Neural cell (in vitro differentiated cells): ENCODE data around the gene LIG1. TPM values are rescaled to one million over a fixed set of nuclear protein-coding genes. Genes with fewer than 3 reads are reported as not detected.

Experiments
- H2AFZ ChIP-seq: fragments of 200-600, 300-800 bp; sonication (generic), shearing (Covaris generic); 2 replicates; pipeline ENCODE4 v1.6.0; 2014; ENCODE audit warnings: low read depth, mild to moderate bottlenecking, antibody characterized with exemption, low read length, moderate library complexity
- H3F3A ChIP-seq: fragments of 200-600 bp; shearing (Covaris generic); 2 replicates; pipeline ENCODE4 v1.6.1; 2016; ENCODE audit warnings: mild to moderate bottlenecking, moderate library complexity, mixed read lengths, antibody characterized with exemption, low read length; ENCODE audit not compliant: insufficient read depth, poor library complexity, severe bottlenecking
- H3K27ac ChIP-seq: fragments of 200-600, 300-800 bp; sonication (generic), shearing (Covaris generic); 2 replicates; pipeline ENCODE4 v1.5.1; 2014; ENCODE audit warnings: mild to moderate bottlenecking, low read length, moderate library complexity
- H3K27me3 ChIP-seq: fragments of 300-800, 200-600 bp; sonication (generic), shearing (Covaris generic); 2 replicates; pipeline ENCODE4 v1.6.0; 2014; ENCODE audit warnings: mild to moderate bottlenecking, low read depth, low read length, moderate library complexity; ENCODE audit not compliant: insufficient read depth
- H3K36me3 ChIP-seq: fragments of 300-800, 200-600 bp; sonication (generic), shearing (Covaris generic); 2 replicates; pipeline ENCODE4 v1.5.1; 2014; ENCODE audit warnings: mild to moderate bottlenecking, antibody characterized with exemption, low read length, moderate library complexity; ENCODE audit not compliant: insufficient read depth
- H3K4me2 ChIP-seq: fragments of 300-800, 200-600 bp; sonication (generic), shearing (Covaris generic); 2 replicates; pipeline ENCODE4 v1.6.0; 2014; ENCODE audit warnings: mild to moderate bottlenecking, low read length
- H3K4me3 ChIP-seq: fragments of 300-800, 200-600 bp; sonication (generic), shearing (Covaris generic); 2 replicates; pipeline ENCODE4 v1.5.1; 2014; ENCODE audit warnings: mild to moderate bottlenecking, low read length, moderate library complexity
- H3K79me2 ChIP-seq: fragments of 200-600 bp; shearing (Covaris generic); replicated peaks from 2 replicates; pipeline ENCODE4 v1.6.0; 2014; ENCODE audit warnings: mild to moderate bottlenecking, low read length, moderate library complexity; ENCODE audit not compliant: insufficient read depth
- H3K9ac ChIP-seq: fragments of 300-800, 200-600 bp; sonication (generic), shearing (Covaris generic); 2 replicates; pipeline ENCODE4 v1.6.1; 2016; ENCODE audit warnings: mild to moderate bottlenecking, low read length, mixed read lengths
- H3K9me2 ChIP-seq: fragments of 200-600 bp; shearing (Covaris generic); 2 replicates; pipeline ENCODE4 v1.6.1; 2016; ENCODE audit warnings: mild to moderate bottlenecking, low read length, mixed read lengths; ENCODE audit not compliant: insufficient read depth
- H3K9me3 ChIP-seq: fragments of 200-600, 300-800 bp; sonication (generic), shearing (Covaris generic); 2 replicates; pipeline ENCODE4 v1.6.1; 2016; ENCODE audit warnings: mild to moderate bottlenecking, mixed run types, low read length, moderate library complexity, mixed read lengths
- H4K20me1 ChIP-seq: fragments of 200-600 bp; shearing (Covaris generic); 2 replicates; pipeline ENCODE4 v1.6.1; 2016; ENCODE audit warnings: mild to moderate bottlenecking, mixed run types; ENCODE audit not compliant: insufficient read depth
- CTCF ChIP-seq: fragments of 450-650 bp; IDR thresholded peaks from 2 replicates; pipeline ENCODE4 v1.5.1; 2014; ENCODE audit warnings: antibody characterized with exemption, mild to moderate bottlenecking, moderate library complexity; ENCODE audit not compliant: poor library complexity, severe bottlenecking
- EP300 ChIP-seq: fragments of 450-650 bp; conservative IDR thresholded peaks from 2 replicates; pipeline ENCODE4 v1.6.1; 2014; ENCODE audit warnings: antibody characterized with exemption, mild to moderate bottlenecking, moderate library complexity; ENCODE audit not compliant: poor library complexity, severe bottlenecking
- EZH2 ChIP-seq: fragments of 200-600, 300-800 bp; shearing (Covaris generic), sonication (generic); IDR thresholded peaks from 2 replicates; pipeline ENCODE4 v1.6.1; 2014; ENCODE audit warnings: antibody characterized with exemption, low read length, borderline replicate concordance, mild to moderate bottlenecking; ENCODE audit not compliant: insufficient read depth, poor library complexity, severe bottlenecking
- MXI1 ChIP-seq: fragments of 450-650 bp; conservative IDR thresholded peaks from 2 replicates; pipeline ENCODE4 v1.6.1; 2014; ENCODE audit warnings: antibody characterized with exemption, mild to moderate bottlenecking; ENCODE audit not compliant: poor library complexity, severe bottlenecking
- POLR2AphosphoS5 ChIP-seq: IDR thresholded peaks from 2 replicates; pipeline ENCODE4 v1.6.1; 2012
- RAD21 ChIP-seq: fragments of 450-650 bp; conservative IDR thresholded peaks from 2 replicates; pipeline ENCODE4 v1.6.1; 2014; ENCODE audit warnings: antibody characterized with exemption, mild to moderate bottlenecking, moderate library complexity
- REST ChIP-seq: IDR thresholded peaks from 2 replicates; pipeline ENCODE4 v1.6.1; 2012; ENCODE audit warnings: borderline replicate concordance
- SMC3 ChIP-seq: fragments of 450-650 bp; conservative IDR thresholded peaks from 2 replicates; pipeline ENCODE4 v1.6.1; 2014; ENCODE audit warnings: antibody characterized with exemption, mild to moderate bottlenecking, moderate library complexity; ENCODE audit not compliant: poor library complexity
- TAF1 ChIP-seq: IDR thresholded peaks from 2 replicates; pipeline ENCODE4 v1.6.1; 2012; ENCODE audit warnings: low read depth
- polyA plus RNA-seq: library from polyadenylated mRNA; depleted of rRNA; stranded (reverse); fragments of >200 nt; gene quantifications from 2 replicates; pipeline ENCODE4 v1.2.3, GENCODE V29; 2014

Gene LIG1
- polyA plus RNA-seq, 1 donor from 2014 or later = 33.9 TPM

DNA sequence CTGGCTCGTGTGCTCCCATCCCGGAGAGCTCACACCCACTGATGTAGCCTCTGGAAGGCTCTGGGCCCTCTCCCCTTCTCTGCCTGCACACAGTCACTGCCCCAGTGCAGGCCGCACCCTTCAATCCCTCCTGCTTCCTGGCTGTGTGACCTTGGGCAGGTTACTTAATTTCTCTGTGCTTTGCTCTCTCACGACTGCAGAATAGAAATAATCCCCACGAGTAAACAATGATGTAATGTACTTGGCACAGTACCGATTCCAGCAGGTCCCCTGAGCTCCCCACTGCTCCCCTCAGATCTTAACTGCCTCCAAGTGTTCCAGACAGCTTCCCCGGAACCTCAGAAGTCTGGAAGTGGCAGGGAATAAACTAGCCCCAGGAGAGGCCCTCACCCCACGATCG lies 16.1 kb downstream of the LIG1 start:
- TF ChIP-seq TAF1 (no peak), RAD21 (no peak), EZH2 (no peak), POLR2AphosphoS5 (no peak), EP300 (no peak), SMC3 (no peak), REST (no peak), MXI1 (no peak), CTCF (no peak)
- Histone ChIP-seq H3K27me3 (no peaks in the 10 kb centered on the region), H3K36me3 (no peaks in the 10 kb centered on the region), H3K9ac (no peak overlapping the region), H3K4me3 (no peak overlapping the region), H3K4me2 (no peak overlapping the region), H3K27ac (no peak overlapping the region), H2AFZ (no peak overlapping the region), H4K20me1 (no peaks in the 10 kb centered on the region), H3K79me2 (no peaks in the 10 kb centered on the region), H3K9me3 (no peaks in the 10 kb centered on the region), H3F3A (no peaks in the 10 kb centered on the region), H3K9me2 (no peaks in the 10 kb centered on the region)

GRCh38 chr19:48152551-48152950 lies 17.6 kb downstream of the LIG1 start:
- Histone ChIP-seq H3K27ac (no peak overlapping the region), H3K4me3 (no peak overlapping the region), H3K27me3 (no peaks in the 10 kb centered on the region), H3K9ac (no peak overlapping the region), H3K79me2 (no peaks in the 10 kb centered on the region), H3K4me2 (no peak overlapping the region), H4K20me1 (no peaks in the 10 kb centered on the region), H3K36me3 (no peaks in the 10 kb centered on the region), H3K9me2 (no peaks in the 10 kb centered on the region), H3F3A (no peaks in the 10 kb centered on the region), H3K9me3 (no peaks in the 10 kb centered on the region), H2AFZ (no peak overlapping the region)
- TF ChIP-seq TAF1 (no peak), CTCF (peak; percentile 91), MXI1 (no peak), EZH2 (no peak), EP300 (no peak), REST (no peak), RAD21 (peak; percentile 92), SMC3 (peak; percentile 98), POLR2AphosphoS5 (no peak)
